ENCODE measurements around the gene IFITM5.

GRCh38 chr11:344836-345578 lies 45.7 kb upstream of the IFITM5 start:
- TF ChIP-seq POLR2A (IDR thresholded peaks at IDR 0.05): no peak
- TF ChIP-seq, protein P1, sequence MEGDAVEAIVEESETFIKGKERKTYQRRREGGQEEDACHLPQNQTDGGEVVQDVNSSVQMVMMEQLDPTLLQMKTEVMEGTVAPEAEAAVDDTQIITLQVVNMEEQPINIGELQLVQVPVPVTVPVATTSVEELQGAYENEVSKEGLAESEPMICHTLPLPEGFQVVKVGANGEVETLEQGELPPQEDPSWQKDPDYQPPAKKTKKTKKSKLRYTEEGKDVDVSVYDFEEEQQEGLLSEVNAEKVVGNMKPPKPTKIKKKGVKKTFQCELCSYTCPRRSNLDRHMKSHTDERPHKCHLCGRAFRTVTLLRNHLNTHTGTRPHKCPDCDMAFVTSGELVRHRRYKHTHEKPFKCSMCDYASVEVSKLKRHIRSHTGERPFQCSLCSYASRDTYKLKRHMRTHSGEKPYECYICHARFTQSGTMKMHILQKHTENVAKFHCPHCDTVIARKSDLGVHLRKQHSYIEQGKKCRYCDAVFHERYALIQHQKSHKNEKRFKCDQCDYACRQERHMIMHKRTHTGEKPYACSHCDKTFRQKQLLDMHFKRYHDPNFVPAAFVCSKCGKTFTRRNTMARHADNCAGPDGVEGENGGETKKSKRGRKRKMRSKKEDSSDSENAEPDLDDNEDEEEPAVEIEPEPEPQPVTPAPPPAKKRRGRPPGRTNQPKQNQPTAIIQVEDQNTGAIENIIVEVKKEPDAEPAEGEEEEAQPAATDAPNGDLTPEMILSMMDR (IDR thresholded peaks at IDR 0.05): no peak

Measured in suprapubic skin (tissue), 3 donors.